H9 (cell line): Measurements from ENCODE around the gene MACC1. TPM values are rescaled to one million over a fixed set of nuclear protein-coding genes. Genes with fewer than 3 reads are reported as not detected.

Experiments
- DNase-seq: peaks from one replicate; pipeline ENCODE4 v3.0.0-alpha.2; 2017
- H2AFZ ChIP-seq: one replicate; pipeline ENCODE4 v1.6.1; 2013; ENCODE audit warnings: mild to moderate bottlenecking, low read length, control low read depth, moderate library complexity
- H2AK5ac ChIP-seq: 2 replicates; pipeline ENCODE4 v1.6.1; 2013; ENCODE audit warnings: low read length, control low read depth, mixed read lengths; ENCODE audit not compliant: insufficient read length
- H2BK120ac ChIP-seq: one replicate; pipeline ENCODE4 v1.6.1; 2013; ENCODE audit warnings: low read depth, mild to moderate bottlenecking, low read length, control low read depth, inconsistent platforms; ENCODE audit not compliant: poor library complexity, severe bottlenecking
- H2BK12ac ChIP-seq: 2 replicates; pipeline ENCODE4 v1.6.1; 2013; ENCODE audit warnings: low read length, control low read depth, mixed read lengths, low read depth; ENCODE audit not compliant: insufficient read length
- H2BK15ac ChIP-seq: 2 replicates; pipeline ENCODE4 v1.6.1; 2013; ENCODE audit warnings: low read depth, low read length, control low read depth
- H2BK20ac ChIP-seq: one replicate; pipeline ENCODE4 v1.6.1; 2013; ENCODE audit warnings: low read depth, mild to moderate bottlenecking, low read length, control low read depth, inconsistent platforms; ENCODE audit not compliant: poor library complexity, severe bottlenecking
- H2BK5ac ChIP-seq: 2 replicates; pipeline ENCODE4 v1.6.1; 2013; ENCODE audit warnings: low read length, control low read depth, mixed read lengths; ENCODE audit not compliant: insufficient read length
- H3K14ac ChIP-seq: 2 replicates; pipeline ENCODE4 v1.6.1; 2013; ENCODE audit warnings: low read length, control low read depth; ENCODE audit not compliant: insufficient read depth
- H3K18ac ChIP-seq: 2 replicates; pipeline ENCODE4 v1.6.1; 2013; ENCODE audit warnings: low read depth, mild to moderate bottlenecking, mixed read lengths, low read length, control low read depth; ENCODE audit not compliant: insufficient read length
- H3K23ac ChIP-seq: 2 replicates; pipeline ENCODE4 v1.6.1; 2013; ENCODE audit warnings: low read length, control low read depth, mixed read lengths, low read depth; ENCODE audit not compliant: insufficient read length
- H3K23me2 ChIP-seq: 2 replicates; pipeline ENCODE4 v1.6.1; 2013; ENCODE audit warnings: low read depth, mild to moderate bottlenecking, mixed read lengths, low read length, control low read depth; ENCODE audit not compliant: insufficient read length, poor library complexity, severe bottlenecking
- H3K27ac ChIP-seq: 2 replicates; pipeline ENCODE4 v1.5.1; 2013; ENCODE audit warnings: low read length, control low read depth, mixed read lengths, low read depth; ENCODE audit not compliant: insufficient read length
- H3K27me3 ChIP-seq: 2 replicates; pipeline ENCODE4 v1.6.1; 2013; ENCODE audit warnings: low read length, control low read depth, inconsistent platforms; ENCODE audit not compliant: insufficient read depth
- H3K4ac ChIP-seq: 2 replicates; pipeline ENCODE4 v1.6.1; 2013; ENCODE audit warnings: low read depth, mild to moderate bottlenecking, control low read depth, inconsistent platforms, low read length, moderate library complexity
- H3K4me1 ChIP-seq: 2 replicates; pipeline ENCODE4 v1.6.1; 2013; ENCODE audit warnings: low read length, control low read depth, inconsistent platforms; ENCODE audit not compliant: insufficient read depth
- H3K4me2 ChIP-seq: 2 replicates; pipeline ENCODE4 v1.6.1; 2013; ENCODE audit warnings: low read length, control low read depth, mixed read lengths; ENCODE audit not compliant: insufficient read length, insufficient read depth
- H3K56ac ChIP-seq: 2 replicates; pipeline ENCODE4 v1.6.1; 2013; ENCODE audit warnings: low read depth, mild to moderate bottlenecking, mixed read lengths, low read length, control low read depth; ENCODE audit not compliant: insufficient read length
- H3K79me1 ChIP-seq: 2 replicates; pipeline ENCODE4 v1.6.1; 2013; ENCODE audit warnings: low read depth, mild to moderate bottlenecking, moderate library complexity, low read length, control low read depth, inconsistent platforms; ENCODE audit not compliant: insufficient read depth, poor library complexity, severe bottlenecking
- H3K79me2 ChIP-seq: 2 replicates; pipeline ENCODE4 v1.6.1; 2013; ENCODE audit warnings: low read length, control low read depth, inconsistent platforms; ENCODE audit not compliant: insufficient read depth
- H3K9ac ChIP-seq: 2 replicates; pipeline ENCODE4 v1.6.1; 2013; ENCODE audit warnings: low read length, control low read depth, mixed read lengths; ENCODE audit not compliant: insufficient read length; ENCODE audit errors: extremely low read depth
- H3K9me3 ChIP-seq: one replicate; pipeline ENCODE4 v1.6.1; 2013; ENCODE audit warnings: low read depth, low read length, inconsistent platforms; ENCODE audit not compliant: control insufficient read depth
- H3T11ph ChIP-seq: one replicate; pipeline ENCODE4 v1.6.1; 2013; ENCODE audit warnings: mild to moderate bottlenecking, low read length, control low read depth, inconsistent platforms
- H4K20me1 ChIP-seq: one replicate; pipeline ENCODE4 v1.6.1; 2013; ENCODE audit not compliant: control insufficient read depth, insufficient read length, insufficient read depth
- H4K5ac ChIP-seq: 2 replicates; pipeline ENCODE4 v1.6.1; 2013; ENCODE audit warnings: low read depth, mild to moderate bottlenecking, mixed read lengths, low read length, control low read depth; ENCODE audit not compliant: insufficient read length
- H4K8ac ChIP-seq: replicated peaks from 2 replicates; pipeline ENCODE4 v1.6.1; 2013; ENCODE audit warnings: low read length, control low read depth, mixed read lengths, low read depth; ENCODE audit not compliant: insufficient read length
- H4K91ac ChIP-seq: 2 replicates; pipeline ENCODE4 v1.6.1; 2013; ENCODE audit warnings: low read depth, mild to moderate bottlenecking, moderate library complexity, mixed read lengths, low read length, control low read depth; ENCODE audit not compliant: insufficient read length
- H3K27ac Mint-ChIP-seq, 3 experiments: 2 replicates in 2 of 3; 3 replicates in 1 of 3; pipeline ENCODE4 v1.8.0; 2020 to 2021; ENCODE audit warnings: mixed read lengths in 3 of 3, mild to moderate bottlenecking in 1 of 3, moderate library complexity in 1 of 3
- H3K27me3 Mint-ChIP-seq: 2 replicates; pipeline ENCODE4 v1.8.0; 2021; ENCODE audit warnings: low read depth, mild to moderate bottlenecking, moderate library complexity, mixed read lengths
- H3K36me3 Mint-ChIP-seq, 3 experiments: 2 replicates in 2 of 3; 3 replicates in 1 of 3; pipeline ENCODE4 v1.8.0; 2020 to 2021; ENCODE audit warnings: low read depth in 3 of 3, mixed read lengths in 3 of 3; ENCODE audit not compliant: insufficient read depth in 1 of 3
- H3K4me1 Mint-ChIP-seq, 2 experiments: 2 replicates each; pipeline ENCODE4 v1.8.0; 2020; ENCODE audit warnings: mixed read lengths in 2 of 2
- H3K4me3 Mint-ChIP-seq, 2 experiments: 2 replicates in 1 of 2; 3 replicates in 1 of 2; pipeline ENCODE4 v1.8.0; 2020 to 2021; ENCODE audit warnings: mild to moderate bottlenecking in 2 of 2, mixed read lengths in 2 of 2, moderate library complexity in 1 of 2
- H3K9me3 Mint-ChIP-seq, 2 experiments: 2 replicates in 1 of 2; 3 replicates in 1 of 2; pipeline ENCODE4 v1.8.0; 2020; ENCODE audit warnings: mild to moderate bottlenecking in 2 of 2, mixed read lengths in 2 of 2, moderate library complexity in 1 of 2
- WGBS: extraction: QIAGEN DNeasy Blood & Tissue Kit; methylation state at CpG from one replicate; pipeline ENCODE4 v1.1.7; 2013; ENCODE audit warnings: missing lambda C conversion rate, low lambda C conversion rate, mixed read lengths; ENCODE audit not compliant: insufficient read length; ENCODE audit errors: extremely low coverage; 5-methylcytosine and 5-hydroxymethylcytosine counted together
- total RNA-seq: library from RNA; stranded (reverse); gene quantifications from 2 replicates; pipeline ENCODE4 v1.2.1, GENCODE V29; 2021
- TF ChIP-seq, protein P1 (sequence below): fragments of 200-600 bp; sonication (generic); conservative IDR thresholded peaks from 3 replicates; pipeline ENCODE4 v1.8.0; 2021; ENCODE audit warnings: antibody characterized with exemption, mild to moderate bottlenecking

MACC1 gene
- total RNA-seq, 1 experiment from 2014 or later = 11.0 TPM

DNA sequence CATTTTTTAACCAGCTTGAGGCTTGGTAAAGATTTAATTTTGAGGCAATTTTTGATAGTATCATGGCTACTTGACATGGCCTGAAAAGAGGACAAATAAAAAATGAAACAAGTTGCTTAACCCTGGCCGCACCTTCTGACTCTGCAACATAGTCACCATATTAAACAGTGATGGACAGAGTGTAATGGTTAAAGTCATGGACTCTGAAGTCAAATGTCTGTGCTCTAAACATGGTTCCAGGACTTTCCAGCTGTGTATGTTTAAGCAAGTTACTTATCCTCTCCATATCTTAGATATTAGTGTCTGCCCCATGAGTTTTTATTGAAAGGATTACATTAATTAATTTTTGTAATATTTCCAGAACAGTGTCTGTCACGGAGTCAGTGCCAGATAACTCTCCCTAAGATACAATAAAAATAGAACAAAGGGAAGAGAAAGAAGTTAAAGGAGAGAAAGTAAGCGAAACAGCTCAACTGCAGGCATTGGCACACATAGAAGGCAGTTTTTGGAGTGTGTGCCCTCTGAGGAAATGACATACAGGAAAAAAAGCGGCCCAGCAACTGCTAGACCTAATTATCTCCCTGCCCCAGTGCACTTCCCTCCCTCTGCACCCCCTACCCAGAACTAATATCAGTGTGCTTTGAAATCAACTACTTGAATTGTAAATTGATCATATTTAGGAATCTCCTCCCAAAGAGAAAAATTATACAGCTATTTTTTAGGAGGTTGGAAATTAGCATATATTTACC, 65.3 kb downstream of the MACC1 start:
- H3K9me3 Mint-ChIP-seq = no peaks in the 10 kb centered on the region
- no peak overlapping the region for H3K4me3 Mint-ChIP-seq
- no peaks in the 10 kb centered on the region for H3K4me1 ChIP-seq
- no peaks in the 10 kb centered on the region for H3K79me2 ChIP-seq
- no peak overlapping the region for H2BK5ac ChIP-seq
- H3K36me3 Mint-ChIP-seq = peaks cover 0 to 6% (median 5%) of the 10 kb centered on the region in 3 experiments; a peak in 6 of 7 replicates
- H2BK120ac ChIP-seq = no peak overlapping the region
- no peak for DNase-seq
- H3K56ac ChIP-seq = no peak overlapping the region
- no peaks in the 10 kb centered on the region for H3K27me3 ChIP-seq
- no peak overlapping the region for H3K27ac Mint-ChIP-seq
- H3K79me1 ChIP-seq = no peaks in the 10 kb centered on the region
- H3K27me3 Mint-ChIP-seq = no peaks in the 10 kb centered on the region
- H3K9me3 ChIP-seq = no peaks in the 10 kb centered on the region
- H3K14ac ChIP-seq = no peak overlapping the region
- no peak overlapping the region for H4K5ac ChIP-seq
- H2BK15ac ChIP-seq = no peak overlapping the region
- no peak overlapping the region for H3K18ac ChIP-seq
- WGBS = no CpG with 5 or more reads among the region's 4 CpGs
- H4K8ac ChIP-seq = no peak overlapping the region
- H4K91ac ChIP-seq = no peak overlapping the region
- no peak overlapping the region for H2AK5ac ChIP-seq
- H2BK12ac ChIP-seq = no peak overlapping the region
- no peak overlapping the region for H3K27ac ChIP-seq
- TF ChIP-seq, protein P1, sequence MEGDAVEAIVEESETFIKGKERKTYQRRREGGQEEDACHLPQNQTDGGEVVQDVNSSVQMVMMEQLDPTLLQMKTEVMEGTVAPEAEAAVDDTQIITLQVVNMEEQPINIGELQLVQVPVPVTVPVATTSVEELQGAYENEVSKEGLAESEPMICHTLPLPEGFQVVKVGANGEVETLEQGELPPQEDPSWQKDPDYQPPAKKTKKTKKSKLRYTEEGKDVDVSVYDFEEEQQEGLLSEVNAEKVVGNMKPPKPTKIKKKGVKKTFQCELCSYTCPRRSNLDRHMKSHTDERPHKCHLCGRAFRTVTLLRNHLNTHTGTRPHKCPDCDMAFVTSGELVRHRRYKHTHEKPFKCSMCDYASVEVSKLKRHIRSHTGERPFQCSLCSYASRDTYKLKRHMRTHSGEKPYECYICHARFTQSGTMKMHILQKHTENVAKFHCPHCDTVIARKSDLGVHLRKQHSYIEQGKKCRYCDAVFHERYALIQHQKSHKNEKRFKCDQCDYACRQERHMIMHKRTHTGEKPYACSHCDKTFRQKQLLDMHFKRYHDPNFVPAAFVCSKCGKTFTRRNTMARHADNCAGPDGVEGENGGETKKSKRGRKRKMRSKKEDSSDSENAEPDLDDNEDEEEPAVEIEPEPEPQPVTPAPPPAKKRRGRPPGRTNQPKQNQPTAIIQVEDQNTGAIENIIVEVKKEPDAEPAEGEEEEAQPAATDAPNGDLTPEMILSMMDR = no peak
- H3T11ph ChIP-seq = no peak overlapping the region
- H3K4ac ChIP-seq = no peak overlapping the region
- H3K4me1 Mint-ChIP-seq = no peaks in the 10 kb centered on the region
- H2AFZ ChIP-seq = no peak overlapping the region
- H3K23me2 ChIP-seq = no peaks in the 10 kb centered on the region
- H4K20me1 ChIP-seq = no peaks in the 10 kb centered on the region
- no peak overlapping the region for H3K9ac ChIP-seq
- H3K4me2 ChIP-seq = no peak overlapping the region
- H3K23ac ChIP-seq = no peak overlapping the region
- H2BK20ac ChIP-seq = no peak overlapping the region
